PFSK-1 (cell line): ENCODE measurements around the gene UBE2D2.

Source experiments
- FOXP2 ChIP-seq: optimal IDR thresholded peaks from 2 replicates; pipeline ENCODE3; 2011; ENCODE audit warnings: borderline replicate concordance, control low read depth, inconsistent platforms; ENCODE audit not compliant: insufficient read depth; ENCODE audit errors: extremely low read length, extremely low read depth
- POLR2AphosphoS5 ChIP-seq: IDR thresholded peaks from 2 replicates; pipeline ENCODE4 v1.6.1; 2012; ENCODE audit warnings: low read depth, mild to moderate bottlenecking, control low read depth, low read length, moderate library complexity
- SIN3A ChIP-seq: IDR thresholded peaks from 2 replicates; pipeline ENCODE4 v1.6.1; 2012; ENCODE audit warnings: mild to moderate bottlenecking, low read length, moderate library complexity, borderline replicate concordance; ENCODE audit not compliant: insufficient read depth
- TAF1 ChIP-seq: IDR thresholded peaks from 2 replicates; pipeline ENCODE4 v1.6.1; 2012; ENCODE audit warnings: low read length, control low read depth, borderline replicate concordance; ENCODE audit not compliant: insufficient read depth
- TF ChIP-seq, protein P1 (sequence below), 2 experiments: IDR thresholded peaks; 2 replicates each; pipeline versions ENCODE4 v1.6.1 to v1.8.0; 2011 to 2012; ENCODE audit warnings: low read depth in 2 of 2, low read length in 2 of 2, control low read depth in 1 of 2, inconsistent platforms in 1 of 2, mild to moderate bottlenecking in 1 of 2, moderate library complexity in 1 of 2; ENCODE audit not compliant: insufficient read depth in 1 of 2

DNA sequence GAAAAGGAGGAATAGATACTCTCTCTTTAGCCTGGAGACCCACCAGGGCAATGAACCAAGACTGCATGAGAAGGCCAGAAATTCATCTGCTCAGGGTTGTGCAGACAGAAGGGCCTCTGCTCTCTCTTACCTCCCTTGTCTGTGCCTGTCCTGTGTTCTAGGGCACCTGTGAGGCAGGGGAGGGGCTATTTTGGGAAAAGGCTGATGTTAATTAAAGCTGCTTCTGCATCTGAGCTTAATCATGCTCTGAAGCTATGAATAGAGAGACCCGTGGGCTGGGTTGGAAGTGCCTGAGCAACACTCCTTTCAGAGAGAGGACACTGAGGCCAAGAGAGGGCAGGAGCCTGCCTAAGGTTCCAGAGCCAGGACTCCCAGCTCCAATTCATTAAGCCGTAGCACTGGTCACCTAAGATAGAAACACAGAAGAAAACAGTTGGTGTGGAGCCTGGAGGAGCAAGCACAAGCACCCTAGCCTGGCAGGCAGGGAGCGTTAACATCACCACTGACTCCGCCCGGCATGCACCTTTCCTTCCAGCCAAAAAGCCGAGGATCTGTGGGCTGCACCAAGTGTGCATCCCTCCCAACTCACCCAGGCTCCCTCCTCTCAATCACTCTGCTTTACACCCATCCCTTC, 47.2 kb upstream of the UBE2D2 start:
- TF ChIP-seq, protein P1, sequence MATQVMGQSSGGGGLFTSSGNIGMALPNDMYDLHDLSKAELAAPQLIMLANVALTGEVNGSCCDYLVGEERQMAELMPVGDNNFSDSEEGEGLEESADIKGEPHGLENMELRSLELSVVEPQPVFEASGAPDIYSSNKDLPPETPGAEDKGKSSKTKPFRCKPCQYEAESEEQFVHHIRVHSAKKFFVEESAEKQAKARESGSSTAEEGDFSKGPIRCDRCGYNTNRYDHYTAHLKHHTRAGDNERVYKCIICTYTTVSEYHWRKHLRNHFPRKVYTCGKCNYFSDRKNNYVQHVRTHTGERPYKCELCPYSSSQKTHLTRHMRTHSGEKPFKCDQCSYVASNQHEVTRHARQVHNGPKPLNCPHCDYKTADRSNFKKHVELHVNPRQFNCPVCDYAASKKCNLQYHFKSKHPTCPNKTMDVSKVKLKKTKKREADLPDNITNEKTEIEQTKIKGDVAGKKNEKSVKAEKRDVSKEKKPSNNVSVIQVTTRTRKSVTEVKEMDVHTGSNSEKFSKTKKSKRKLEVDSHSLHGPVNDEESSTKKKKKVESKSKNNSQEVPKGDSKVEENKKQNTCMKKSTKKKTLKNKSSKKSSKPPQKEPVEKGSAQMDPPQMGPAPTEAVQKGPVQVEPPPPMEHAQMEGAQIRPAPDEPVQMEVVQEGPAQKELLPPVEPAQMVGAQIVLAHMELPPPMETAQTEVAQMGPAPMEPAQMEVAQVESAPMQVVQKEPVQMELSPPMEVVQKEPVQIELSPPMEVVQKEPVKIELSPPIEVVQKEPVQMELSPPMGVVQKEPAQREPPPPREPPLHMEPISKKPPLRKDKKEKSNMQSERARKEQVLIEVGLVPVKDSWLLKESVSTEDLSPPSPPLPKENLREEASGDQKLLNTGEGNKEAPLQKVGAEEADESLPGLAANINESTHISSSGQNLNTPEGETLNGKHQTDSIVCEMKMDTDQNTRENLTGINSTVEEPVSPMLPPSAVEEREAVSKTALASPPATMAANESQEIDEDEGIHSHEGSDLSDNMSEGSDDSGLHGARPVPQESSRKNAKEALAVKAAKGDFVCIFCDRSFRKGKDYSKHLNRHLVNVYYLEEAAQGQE (IDR thresholded peaks at IDR 0.05; ENCODE audit: insufficient read depth in 1 of 2, low read depth in 2 of 2, low read length in 2 of 2) = no peak
- no peak for TF ChIP-seq POLR2AphosphoS5
- TF ChIP-seq SIN3A = no peak
- TF ChIP-seq TAF1 = no peak
- no peak for TF ChIP-seq FOXP2
